Subcutaneous abdominal adipose tissue (tissue), 5 donors: ENCODE measurements around the gene G6PD.
A peak's percentile ranks its signal among the peaks of the same experiment; 100 is the strongest.
"Not testable (repeated sequence)": the region's sequence is repeated elsewhere in the genome, so short reads cannot be mapped to it uniquely, and the experiment has no call there.

Experiments
- H3K27ac ChIP-seq: one replicate; pipeline ENCODE4 v1.7.0; 2013; ENCODE audit warnings: low read depth, mild to moderate bottlenecking, inconsistent platforms, low read length, moderate library complexity
- H3K27me3 ChIP-seq, 5 donors: one replicate each; pipeline ENCODE4 v1.7.0; 2013; ENCODE audit warnings: low read length in 5 of 5, inconsistent platforms in 1 of 5; ENCODE audit not compliant: control insufficient read depth in 5 of 5, insufficient read depth in 4 of 5
- H3K36me3 ChIP-seq, 5 donors: one replicate each; pipeline ENCODE4 v1.7.0; 2013; ENCODE audit warnings: low read length in 5 of 5; ENCODE audit not compliant: control insufficient read depth in 5 of 5, insufficient read depth in 5 of 5
- H3K4me1 ChIP-seq, 5 donors: one replicate each; pipeline ENCODE4 v1.7.0; 2013; ENCODE audit warnings: low read length in 5 of 5, mild to moderate bottlenecking in 3 of 5, moderate library complexity in 1 of 5; ENCODE audit not compliant: control insufficient read depth in 5 of 5, insufficient read depth in 5 of 5
- H3K4me3 ChIP-seq, 5 donors: one replicate each; pipeline ENCODE4 v1.7.0; 2013; ENCODE audit warnings: low read length in 5 of 5, low read depth in 1 of 5
- H3K9ac ChIP-seq, 5 donors: one replicate each; pipeline ENCODE4 v1.7.0; 2013; ENCODE audit warnings: low read length in 5 of 5, mild to moderate bottlenecking in 4 of 5, moderate library complexity in 3 of 5
- H3K9me3 ChIP-seq, 5 donors: one replicate each; pipeline ENCODE4 v1.7.0; 2013; ENCODE audit warnings: low read length in 5 of 5; ENCODE audit not compliant: control insufficient read depth in 5 of 5
- donor health status: healthy.
- donor health status: healthy.
- donor health status: healthy.
- donor health status: healthy.
- donor health status: healthy.

Gene G6PD

DNA sequence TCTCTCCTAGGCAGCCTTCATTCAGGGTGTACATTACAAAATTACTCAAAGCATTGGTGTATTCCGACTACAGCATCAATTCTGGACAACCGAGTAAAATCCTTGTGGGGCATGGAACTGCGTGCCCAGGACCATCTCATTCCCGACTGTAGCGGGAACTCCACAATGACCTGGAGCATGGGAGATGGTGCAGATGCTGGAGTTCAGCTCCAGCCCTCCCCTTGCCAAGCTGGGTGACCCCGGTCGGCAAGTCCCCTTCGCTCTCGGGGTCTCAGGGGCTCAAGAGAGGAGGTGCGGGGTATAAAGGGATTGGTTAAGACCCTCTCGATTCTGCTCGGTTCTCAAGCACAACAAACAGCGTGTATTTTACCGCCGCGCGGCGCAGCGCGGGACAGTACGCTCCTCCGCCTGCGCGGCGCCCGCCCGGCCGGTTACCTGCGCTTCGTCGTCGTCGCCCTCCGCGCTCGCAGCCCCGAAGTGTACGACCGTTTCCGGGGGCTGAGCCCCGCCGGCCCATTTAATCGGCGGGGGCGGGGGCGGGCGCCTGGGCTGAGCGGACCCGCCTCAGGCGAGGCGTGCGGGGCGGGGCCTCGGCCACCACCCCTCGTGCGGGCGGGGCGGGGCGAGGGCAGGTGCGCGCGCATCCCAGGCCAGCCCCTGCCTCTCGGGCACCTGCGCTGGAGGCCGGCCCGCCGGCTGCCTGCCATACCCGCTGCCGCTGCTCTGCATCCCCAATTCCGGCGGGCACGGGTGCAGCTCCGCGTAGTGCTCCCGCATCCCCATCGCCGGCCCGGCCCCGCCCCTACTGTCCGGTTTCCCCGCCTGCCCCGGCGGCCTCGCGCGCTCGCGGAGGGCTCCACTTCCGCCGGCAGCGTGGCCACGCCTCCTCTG lies at the start of gene G6PD:
TSS of gene G6PD (minus strand) at position 493 of the 891 bp plus-strand sequence. CDS start 691 bp downstream, outside the sequence.
- Histone ChIP-seq H3K4me3 (peak within 1 kb of the TSS; percentile 65 to 82 (median 76)), H3K4me1 (peaks cover 2 to 46% (median 40%) of the 10 kb centered on the region in 5 donors), H3K36me3 (no peaks in the 10 kb centered on the region), H3K27ac (peak within 1 kb of the TSS; percentile 85), H3K27me3 (peaks cover 0 to 15% (median 7%) of the 10 kb centered on the region in 5 donors), H3K9ac (peak within 1 kb of the TSS; percentile 71 to 82 (median 75)), H3K9me3 (no peaks in the 10 kb centered on the region)

- Histone ChIP-seq H3K27ac (no peak overlapping the region), H3K9me3 (peaks cover 0 to 3% (median 0%) of the 10 kb centered on the region in 5 donors), H3K36me3 (no peaks in the 10 kb centered on the region), H3K9ac (no peak overlapping the region), H3K27me3 (peaks cover 11 to 41% (median 21%) of the 10 kb centered on the region in 5 donors), H3K4me1 (no peaks in the 10 kb centered on the region), H3K4me3 (no peak overlapping the region)
Measured at GRCh38 chrX:154595559-154596249, 49.1 kb upstream of the G6PD start.

- Histone ChIP-seq H3K9ac (no peak overlapping the region), H3K4me1 (no peaks in the 10 kb centered on the region), H3K9me3 (peaks cover 0 to 3% (median 0%) of the 10 kb centered on the region in 5 donors), H3K4me3 (no peak overlapping the region), H3K27ac (no peak overlapping the region), H3K27me3 (peaks cover 11 to 35% (median 19%) of the 10 kb centered on the region in 5 donors), H3K36me3 (no peaks in the 10 kb centered on the region)
Measured at GRCh38 chrX:154594491-154594890, 47.8 kb upstream of the G6PD start.

- no peak overlapping the region for H3K9ac ChIP-seq
- H3K36me3 ChIP-seq: no peaks in the 10 kb centered on the region
- H3K27me3 ChIP-seq: peaks cover 11 to 34% (median 18%) of the 10 kb centered on the region in 5 donors
- no peak overlapping the region for H3K4me3 ChIP-seq
- H3K27ac ChIP-seq: no peak overlapping the region
- no peaks in the 10 kb centered on the region for H3K4me1 ChIP-seq
- peaks cover 0 to 3% (median 0%) of the 10 kb centered on the region in 5 donors for H3K9me3 ChIP-seq
Measured at GRCh38 chrX:154593201-154593600, 46.6 kb upstream of the G6PD start.

DNA sequence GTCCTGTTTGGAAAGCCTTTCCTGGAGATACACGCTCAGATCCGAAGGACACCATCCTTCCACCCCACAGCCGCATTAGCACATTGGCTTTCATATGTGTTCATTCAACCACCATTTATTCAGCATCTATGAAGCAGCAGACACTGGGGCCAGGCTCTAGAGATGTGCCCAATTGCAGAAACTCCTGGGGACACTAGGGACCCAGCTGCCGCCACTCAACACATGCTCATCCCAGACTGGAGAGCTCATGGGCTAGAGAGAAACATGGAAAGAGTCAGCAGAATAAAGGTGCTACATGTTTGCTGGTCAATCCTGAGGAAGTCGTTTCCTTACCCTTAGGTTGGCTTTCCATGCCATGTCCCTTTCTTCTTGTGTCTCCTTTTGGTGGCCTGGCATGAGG lies 45.9 kb upstream of the G6PD start:
- no peak overlapping the region for H3K27ac ChIP-seq
- H3K4me3 ChIP-seq: no peak overlapping the region
- H3K9me3 ChIP-seq: peaks cover 0 to 3% (median 0%) of the 10 kb centered on the region in 5 donors
- no peak overlapping the region for H3K9ac ChIP-seq
- no peaks in the 10 kb centered on the region for H3K36me3 ChIP-seq
- H3K4me1 ChIP-seq: no peaks in the 10 kb centered on the region
- peaks cover 11 to 34% (median 18%) of the 10 kb centered on the region in 5 donors for H3K27me3 ChIP-seq

- peaks cover 11 to 27% (median 17%) of the 10 kb centered on the region in 5 donors for H3K27me3 ChIP-seq
- not testable (repeated sequence) for H3K9ac ChIP-seq, H3K27ac ChIP-seq, H3K9me3 ChIP-seq, H3K36me3 ChIP-seq, H3K4me1 ChIP-seq, H3K4me3 ChIP-seq
Measured at GRCh38 chrX:154590415-154590814, 43.8 kb upstream of the G6PD start.

- not testable (repeated sequence) for H3K27me3 ChIP-seq, H3K4me3 ChIP-seq, H3K4me1 ChIP-seq, H3K27ac ChIP-seq, H3K9ac ChIP-seq, H3K36me3 ChIP-seq, H3K9me3 ChIP-seq
Measured at GRCh38 chrX:154584585-154585183, 38.0 kb upstream of the G6PD start, which contains the start of gene CTAG1A. CTAG1A (plus strand) TSS chrX:154585133; CDS start chrX:154585207, 74 bp downstream.

DNA sequence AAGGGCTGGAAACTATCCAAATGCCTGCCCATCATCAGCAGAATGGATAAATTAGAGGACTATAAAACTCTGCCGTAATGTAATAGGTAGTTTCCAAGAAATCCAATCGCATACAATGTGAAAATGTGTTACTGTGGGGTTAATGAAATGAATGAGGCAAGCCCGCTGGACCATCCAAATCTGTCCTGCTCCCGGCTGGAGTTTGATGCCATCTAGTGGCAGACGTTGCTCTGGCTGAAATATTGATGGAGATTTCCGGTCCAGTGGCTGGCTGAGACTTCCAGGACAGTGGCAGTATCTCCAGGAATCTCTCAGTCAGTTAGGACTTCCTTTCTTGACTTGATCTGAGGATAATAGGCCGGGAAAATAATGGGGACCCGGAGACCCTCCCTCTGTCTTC lies 36.3 kb upstream of the G6PD start:
- not testable (repeated sequence) for H3K4me3 ChIP-seq, H3K4me1 ChIP-seq, H3K27ac ChIP-seq, H3K9me3 ChIP-seq, H3K36me3 ChIP-seq, H3K27me3 ChIP-seq, H3K9ac ChIP-seq

GRCh38 chrX:154575076-154575475 lies 28.4 kb upstream of the G6PD start:
- not testable (repeated sequence) for H3K9me3 ChIP-seq

DNA sequence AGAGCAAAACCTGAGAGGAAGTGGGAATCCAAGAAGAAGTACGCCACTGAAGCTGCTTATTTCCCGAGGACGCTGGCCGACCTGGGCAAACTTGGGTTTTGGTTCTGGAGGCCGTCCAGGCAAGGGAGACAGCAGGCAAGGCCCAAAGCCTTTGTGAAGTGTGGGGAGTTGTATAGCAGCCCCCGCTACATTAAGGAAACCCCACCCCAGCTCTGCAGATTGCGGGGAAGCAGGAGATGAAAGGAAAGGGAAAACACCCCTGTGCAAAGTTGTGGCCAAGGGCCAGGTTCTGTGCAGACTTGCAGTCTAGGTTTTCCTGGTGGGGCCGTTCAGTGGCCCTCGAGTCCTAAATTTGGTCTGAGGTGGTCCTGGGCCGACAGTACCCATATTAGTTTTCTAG lies 26.4 kb upstream of the G6PD start:
- not testable (repeated sequence) for H3K4me3 ChIP-seq, H3K9me3 ChIP-seq, H3K27ac ChIP-seq, H3K36me3 ChIP-seq, H3K4me1 ChIP-seq, H3K9ac ChIP-seq, H3K27me3 ChIP-seq

More at GRCh38 chrX:154575076-154575475, 28.4 kb upstream of the G6PD start:
- H3K27me3 ChIP-seq, H3K9ac ChIP-seq, H3K4me3 ChIP-seq, H3K4me1 ChIP-seq, H3K36me3 ChIP-seq, H3K27ac ChIP-seq: not testable (repeated sequence)
